ENCODE data around the gene WDR46.

WDR46 gene

DNA sequence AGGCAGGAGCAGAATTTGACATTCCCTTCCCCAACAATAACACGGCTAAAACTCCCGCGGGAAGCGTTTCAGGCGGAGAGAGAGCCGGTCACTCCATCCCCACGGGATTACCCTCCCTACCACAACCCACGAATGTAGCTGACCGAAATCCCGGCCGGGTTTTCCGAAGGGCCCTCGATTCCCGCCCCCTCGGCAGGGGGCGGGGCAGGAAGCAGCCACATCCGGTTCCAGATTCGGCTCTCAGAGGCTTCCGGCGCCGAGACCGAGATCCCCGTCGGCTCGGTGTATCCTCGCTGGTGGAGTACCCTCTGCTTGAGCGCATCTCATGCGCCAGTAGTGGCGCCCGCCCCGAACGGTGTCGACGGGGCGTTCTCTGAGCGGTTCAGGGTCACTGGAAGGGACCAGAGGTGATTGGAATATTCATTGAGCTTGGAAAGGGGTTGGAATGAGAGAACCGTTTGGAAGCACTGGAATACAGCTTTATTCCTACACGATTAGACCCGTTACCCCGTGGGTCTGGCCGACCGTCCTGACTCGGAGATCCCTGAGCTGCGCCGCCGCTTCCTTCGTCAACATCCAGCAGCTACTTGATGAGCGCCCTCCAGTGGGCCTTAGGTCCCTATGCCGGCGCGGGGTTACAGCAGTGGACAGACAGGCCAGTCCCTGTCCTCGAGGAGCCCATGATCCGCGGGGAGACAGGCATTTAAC is 10.4 kb upstream of the WDR46 start:
- no peaks in the 10 kb centered on the region for H3K9me3 Mint-ChIP-seq
- H3K27ac Mint-ChIP-seq, result peak overlapping the region; percentile 98
- DNase-seq (peak; percentile 96), ATAC-seq (peak; percentile 86)
- H3K4me3 Mint-ChIP-seq, result peak overlapping the region; percentile 93
- H3K27me3 Mint-ChIP-seq, result no peaks in the 10 kb centered on the region
- peaks cover 40% of the 10 kb centered on the region for H3K4me1 Mint-ChIP-seq
- H3K36me3 Mint-ChIP-seq (ENCODE audit: low read depth), result peaks cover 35% of the 10 kb centered on the region

DNA sequence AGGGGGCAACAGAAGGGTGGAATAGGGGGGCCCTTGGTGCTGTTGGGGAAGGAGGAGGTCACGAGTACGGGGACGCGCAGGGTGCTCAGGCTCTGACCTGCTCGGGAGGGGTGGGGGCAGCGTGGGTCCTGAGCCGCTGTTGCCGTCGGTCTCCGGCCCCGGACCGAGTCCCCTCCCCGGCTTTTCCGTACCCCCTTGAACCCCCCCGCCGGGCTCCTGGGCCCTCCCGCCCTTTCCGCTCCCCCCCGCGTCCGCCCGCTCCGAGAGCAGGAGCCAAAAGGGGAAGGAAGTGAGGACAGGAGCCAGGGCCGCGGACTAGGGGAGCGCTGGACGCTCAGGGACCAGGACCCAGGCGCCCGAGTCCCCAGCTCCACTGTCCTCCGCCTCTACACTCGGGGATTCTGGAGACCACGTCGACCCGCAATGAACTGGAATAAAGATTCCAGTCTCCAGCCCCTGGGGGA is 9.8 kb upstream of the WDR46 start, which contains the start of gene RGL2:
TSS of gene RGL2 (minus strand) at position 170 of the 464 bp plus-strand sequence. CDS start 332 bp downstream, outside the sequence.
- no peaks in the 10 kb centered on the region for H3K9me3 Mint-ChIP-seq
- H3K36me3 Mint-ChIP-seq (ENCODE audit: low read depth), result peaks cover 34% of the 10 kb centered on the region
- peak within 1 kb of the TSS; percentile 98 for H3K27ac Mint-ChIP-seq
- H3K4me1 Mint-ChIP-seq, result peaks cover 36% of the 10 kb centered on the region
- ATAC-seq, result peak; percentile 21
- H3K27me3 Mint-ChIP-seq, result no peaks in the 10 kb centered on the region
- peak within 1 kb of the TSS; percentile 93 for H3K4me3 Mint-ChIP-seq
- peak; percentile 69 for DNase-seq

DNA sequence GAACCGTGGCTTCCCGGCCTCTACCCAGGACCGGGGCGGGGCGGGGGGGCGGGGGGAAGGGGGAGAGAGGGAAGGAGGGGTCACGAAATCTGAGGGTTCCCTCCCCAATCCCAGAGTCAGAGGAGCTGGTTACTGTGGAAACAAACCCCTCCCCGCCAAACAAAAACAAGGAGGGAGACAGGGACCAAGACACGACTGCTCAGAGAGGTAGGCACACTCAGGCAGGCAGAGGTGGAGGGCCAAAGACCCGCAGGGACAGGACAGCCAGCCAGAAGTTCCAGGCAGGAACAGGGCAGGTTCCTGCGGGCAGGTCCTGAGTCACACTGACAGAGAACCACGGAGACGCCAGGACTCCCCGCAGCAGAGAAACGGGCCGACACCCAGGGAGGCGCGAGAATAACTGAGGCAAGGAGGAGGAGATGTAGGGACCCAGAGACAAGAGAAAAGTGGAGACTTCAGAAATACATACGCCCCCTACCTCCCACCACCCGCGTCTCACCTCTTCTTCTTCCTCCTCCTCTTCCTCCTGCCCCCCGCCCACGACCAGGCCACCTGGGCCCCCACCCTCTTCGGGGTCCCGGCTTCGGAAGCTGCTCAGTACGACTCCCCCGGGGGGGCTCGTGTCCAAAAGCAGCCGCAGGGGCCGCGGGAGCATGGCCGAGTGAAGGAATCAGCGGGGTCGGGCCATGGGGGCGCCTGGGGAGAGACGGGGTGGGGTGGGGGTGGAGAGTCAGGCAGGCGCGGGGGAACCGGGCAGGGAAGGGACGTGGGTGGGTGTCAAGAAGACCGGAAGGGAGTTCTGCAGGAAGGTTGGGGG is 9.1 kb upstream of the WDR46 start:
- peak overlapping the region; percentile 93 for H3K4me3 Mint-ChIP-seq
- H3K27me3 Mint-ChIP-seq, result no peaks in the 10 kb centered on the region
- H3K27ac Mint-ChIP-seq, result peak overlapping the region; percentile 98
- DNase-seq, result peak; percentile 66
- H3K4me1 Mint-ChIP-seq, result peaks cover 33% of the 10 kb centered on the region
- ATAC-seq, result peak; percentile 44
- H3K9me3 Mint-ChIP-seq, result no peaks in the 10 kb centered on the region
- H3K36me3 Mint-ChIP-seq (ENCODE audit: low read depth), result peaks cover 29% of the 10 kb centered on the region

DNA sequence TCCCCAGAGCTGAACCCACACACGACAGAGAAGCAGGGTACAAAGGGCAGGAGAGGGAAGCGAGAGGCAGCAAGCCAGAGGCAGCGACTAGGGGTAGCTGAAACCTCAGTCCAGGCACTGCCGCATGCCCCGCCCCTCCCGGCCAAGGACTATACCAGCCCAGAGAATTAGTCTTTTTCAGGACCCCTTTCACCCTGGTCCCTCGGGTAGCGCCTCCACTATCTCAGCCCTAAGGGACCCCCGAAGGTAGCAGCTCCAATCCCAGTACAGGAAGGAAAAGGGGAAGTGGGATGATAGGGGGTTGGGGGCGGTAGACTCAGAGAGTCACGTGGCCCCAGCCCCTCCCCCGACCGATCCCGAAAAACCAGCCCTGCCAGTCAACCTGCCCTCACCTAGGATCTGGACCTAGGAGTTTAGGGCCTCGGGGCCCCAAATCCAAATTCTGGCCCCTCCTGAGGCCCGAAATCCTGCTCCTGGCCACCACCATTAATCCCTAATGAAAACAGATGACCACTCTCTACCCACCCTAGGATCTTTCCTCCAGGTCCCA is 8.4 kb upstream of the WDR46 start:
- Mint-ChIP-seq H3K27ac (peak overlapping the region; percentile 59), H3K4me3 (peak overlapping the region; percentile 93), H3K36me3 (ENCODE audit: low read depth) (peaks cover 30% of the 10 kb centered on the region), H3K27me3 (no peaks in the 10 kb centered on the region), H3K9me3 (no peaks in the 10 kb centered on the region), H3K4me1 (peaks cover 34% of the 10 kb centered on the region)
- ATAC-seq (no peak), DNase-seq (no peak)

DNA sequence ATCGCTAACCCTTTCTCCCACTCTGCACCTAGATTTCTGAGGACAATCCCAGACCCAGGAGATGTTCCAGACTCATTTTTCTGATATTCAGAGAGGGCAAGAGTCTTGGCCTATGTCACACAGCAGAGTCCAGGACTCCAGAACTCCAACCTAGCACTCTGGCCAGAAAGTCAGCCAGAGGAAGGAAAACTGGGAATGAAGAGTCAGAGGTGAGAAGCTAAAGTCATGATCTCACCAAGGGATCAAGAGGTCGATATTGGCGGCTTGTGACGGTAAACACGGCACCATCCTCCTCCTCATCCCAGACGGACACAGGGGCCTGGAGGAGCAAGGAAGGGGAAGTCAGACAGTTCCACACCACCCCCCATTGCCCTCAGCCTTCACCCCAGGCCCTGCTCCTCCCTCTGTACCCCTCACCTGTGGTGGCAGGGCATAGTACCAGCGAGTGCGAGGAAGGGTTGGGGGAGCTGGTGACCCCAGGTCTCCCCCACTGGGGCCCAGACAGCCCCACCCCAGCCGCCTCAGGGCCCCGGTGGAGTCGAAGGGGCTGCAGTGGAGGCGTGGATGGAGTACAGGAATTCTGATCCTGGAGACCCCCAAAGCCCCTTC is 7.9 kb upstream of the WDR46 start:
- ATAC-seq (no peak), DNase-seq (no peak)
- no peaks in the 10 kb centered on the region for H3K9me3 Mint-ChIP-seq
- peaks cover 36% of the 10 kb centered on the region for H3K4me1 Mint-ChIP-seq
- no peaks in the 10 kb centered on the region for H3K27me3 Mint-ChIP-seq
- peaks cover 24% of the 10 kb centered on the region for H3K36me3 Mint-ChIP-seq (ENCODE audit: low read depth)
- H3K27ac Mint-ChIP-seq, result peak overlapping the region; percentile 59
- peak overlapping the region; percentile 93 for H3K4me3 Mint-ChIP-seq

DNA sequence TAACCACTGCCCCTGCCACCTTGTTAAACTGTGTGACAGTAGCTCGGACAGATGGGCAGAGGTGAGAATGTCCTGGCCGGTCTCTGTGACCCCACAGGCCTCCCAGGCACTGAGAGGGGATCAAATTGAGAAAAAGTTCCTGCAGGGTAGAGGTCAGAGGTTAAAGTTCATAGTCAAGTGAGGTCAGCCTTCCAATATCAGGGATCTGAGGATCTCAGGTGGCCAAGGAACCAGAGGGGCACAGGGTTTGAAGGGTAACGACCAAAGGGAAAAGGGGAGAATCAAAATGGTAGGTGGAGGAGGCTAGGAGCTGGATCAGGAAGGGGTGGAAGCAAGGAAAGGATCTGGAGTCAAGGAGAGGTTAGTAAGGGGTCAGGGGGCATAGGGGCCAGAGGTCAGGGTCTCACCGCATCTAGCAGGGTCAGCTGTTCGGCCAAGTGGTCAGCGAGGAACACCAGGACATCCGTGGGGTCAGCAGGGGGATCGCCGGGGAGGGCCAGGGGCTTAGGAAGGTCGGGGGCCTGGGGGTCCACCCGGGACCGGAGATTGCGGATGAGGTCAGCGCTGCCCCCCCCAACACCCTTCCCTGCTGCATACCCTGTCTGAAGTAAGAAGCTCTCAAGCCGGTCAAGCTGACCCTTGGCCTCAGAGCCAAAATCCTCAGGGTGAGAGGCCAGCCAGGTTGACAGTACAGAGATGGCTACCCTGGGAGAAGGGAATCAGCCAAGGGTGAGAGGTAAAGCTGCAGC is 6.8 kb upstream of the WDR46 start:
- Mint-ChIP-seq H3K4me3 (peak overlapping the region; percentile 25), H3K27me3 (no peaks in the 10 kb centered on the region), H3K9me3 (no peaks in the 10 kb centered on the region), H3K4me1 (peaks cover 37% of the 10 kb centered on the region), H3K36me3 (ENCODE audit: low read depth) (peaks cover 22% of the 10 kb centered on the region), H3K27ac (peak overlapping the region; percentile 10)
- no peak for DNase-seq
- no peak for ATAC-seq

DNA sequence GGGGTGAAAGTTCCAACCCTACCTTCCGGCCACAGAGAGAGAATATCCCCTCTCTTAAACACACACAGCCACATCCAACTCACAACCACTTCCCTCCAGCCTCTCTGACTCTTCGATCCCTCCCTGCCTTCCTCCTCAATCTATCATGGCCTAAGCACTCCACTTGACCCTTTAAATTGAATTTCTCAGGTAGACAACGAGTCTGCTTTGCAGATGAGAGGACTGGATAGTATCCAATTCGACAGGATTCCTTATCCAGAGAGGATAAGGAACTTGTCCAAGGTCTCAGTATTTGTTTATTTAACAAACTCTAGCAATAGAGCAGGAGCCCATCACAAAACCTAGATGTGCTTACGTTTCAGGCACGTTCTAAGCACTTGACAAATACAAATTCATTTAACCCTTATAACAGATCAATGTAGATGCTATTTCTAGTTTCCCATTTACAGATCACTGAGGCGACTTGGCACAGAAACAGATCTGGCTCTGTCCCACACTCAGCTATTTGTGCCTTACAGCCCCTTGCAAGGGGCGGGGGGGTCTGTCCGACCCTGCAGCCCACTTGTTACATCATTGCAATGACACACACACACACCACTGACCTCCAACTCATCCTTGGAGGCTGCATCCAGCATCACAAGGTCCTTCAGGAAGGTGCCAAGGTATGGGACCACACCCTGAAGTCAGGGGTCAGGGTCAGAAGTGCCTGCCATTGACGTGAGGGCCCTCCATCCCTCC is 5.2 kb upstream of the WDR46 start:
- Mint-ChIP-seq H3K36me3 (ENCODE audit: low read depth) (peaks cover 25% of the 10 kb centered on the region), H3K9me3 (no peaks in the 10 kb centered on the region), H3K27ac (no peak overlapping the region), H3K4me3 (no peak overlapping the region), H3K4me1 (peaks cover 36% of the 10 kb centered on the region), H3K27me3 (no peaks in the 10 kb centered on the region)
- DNase-seq (no peak), ATAC-seq (no peak)

DNA sequence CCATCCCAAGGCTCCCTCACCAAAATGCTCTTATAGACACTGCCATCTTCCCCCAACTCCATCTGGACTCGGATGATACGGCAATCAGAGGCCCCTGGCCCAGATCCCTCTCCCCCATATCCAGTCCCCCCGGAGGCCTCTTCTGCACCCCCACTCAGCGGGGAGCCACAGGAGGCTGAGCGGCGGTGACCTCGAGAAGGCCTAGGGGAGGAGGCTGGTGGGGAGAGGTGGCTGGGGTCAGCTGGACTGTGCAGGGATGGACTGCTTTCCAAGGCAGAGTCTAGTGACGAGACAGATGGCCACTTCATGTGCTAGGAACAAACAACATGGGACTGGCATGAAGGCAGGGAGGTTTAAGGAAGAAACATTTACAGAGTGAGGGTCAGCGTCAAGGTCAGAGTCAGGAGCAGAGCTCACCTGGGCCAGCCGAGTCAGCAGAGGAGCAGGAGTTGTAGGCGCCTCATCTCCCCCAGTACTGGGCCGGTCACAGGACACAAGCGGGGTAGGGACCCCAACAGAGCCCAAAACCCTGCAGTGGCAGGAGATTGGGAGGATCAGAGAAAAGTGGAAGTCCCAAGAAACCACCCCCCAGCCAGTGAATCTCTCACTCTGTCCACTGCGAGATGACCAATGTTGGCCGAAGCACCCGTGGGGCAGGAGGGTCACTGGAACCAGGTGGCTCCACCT is 4.1 kb upstream of the WDR46 start:
- Mint-ChIP-seq H3K27ac (no peak overlapping the region), H3K36me3 (ENCODE audit: low read depth) (peaks cover 26% of the 10 kb centered on the region), H3K4me1 (peaks cover 38% of the 10 kb centered on the region), H3K9me3 (no peaks in the 10 kb centered on the region), H3K4me3 (no peak overlapping the region), H3K27me3 (no peaks in the 10 kb centered on the region)
- ATAC-seq (no peak), DNase-seq (no peak)

DNA sequence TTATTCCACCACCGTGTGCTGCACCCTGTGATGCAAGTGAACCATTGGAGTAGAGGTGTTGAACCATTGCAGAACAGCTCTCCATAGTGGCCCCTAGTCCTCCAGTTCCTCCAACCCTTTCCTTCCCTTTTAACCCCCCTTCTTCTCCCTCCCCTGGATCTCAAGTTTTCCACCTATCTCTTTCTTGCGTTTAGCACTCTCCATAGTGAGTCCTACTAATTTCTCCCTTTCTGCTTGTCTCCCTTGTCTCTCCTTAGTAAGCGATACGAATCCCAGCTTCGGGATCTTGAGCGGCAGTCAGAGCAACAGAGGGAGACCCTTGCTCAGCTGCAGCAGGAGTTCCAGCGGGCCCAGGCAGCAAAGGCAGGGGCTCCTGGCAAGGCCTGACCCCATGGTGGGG is 1.4 kb upstream of the WDR46 start:
- ATAC-seq (no peak), DNase-seq (no peak)
- peaks cover 43% of the 10 kb centered on the region for H3K36me3 Mint-ChIP-seq (ENCODE audit: low read depth)
- no peaks in the 10 kb centered on the region for H3K9me3 Mint-ChIP-seq
- peak overlapping the region; percentile 97 for H3K4me3 Mint-ChIP-seq
- H3K27me3 Mint-ChIP-seq, result no peaks in the 10 kb centered on the region
- H3K27ac Mint-ChIP-seq, result peak overlapping the region; percentile 96
- H3K4me1 Mint-ChIP-seq, result peaks cover 45% of the 10 kb centered on the region

DNA sequence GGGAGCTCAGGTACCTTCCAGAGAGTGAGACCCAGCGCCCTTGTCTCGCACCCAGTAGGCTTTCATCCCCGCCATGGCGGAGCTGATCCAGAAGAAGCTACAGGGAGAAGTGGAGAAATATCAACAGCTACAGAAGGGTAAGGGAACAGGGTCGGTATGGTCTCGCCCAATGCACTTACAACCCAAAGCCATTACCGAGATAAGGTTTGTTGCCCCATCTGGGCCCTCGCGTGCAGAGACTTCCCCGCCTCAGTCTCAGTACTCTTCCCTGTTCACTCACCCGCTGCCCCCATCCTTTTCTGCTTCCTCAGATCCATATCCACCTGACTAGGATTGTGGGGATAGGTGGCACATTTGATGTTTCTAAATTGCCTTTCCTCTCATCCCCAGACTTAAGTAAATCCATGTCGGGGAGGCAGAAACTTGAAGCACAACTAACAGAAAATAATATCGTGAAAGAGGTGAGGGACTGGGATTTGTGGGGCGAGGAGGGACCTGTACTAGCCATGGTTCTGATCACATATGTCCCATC is 811 bp upstream of the WDR46 start:
- peaks cover 45% of the 10 kb centered on the region for H3K36me3 Mint-ChIP-seq (ENCODE audit: low read depth)
- DNase-seq (no peak), ATAC-seq (no peak)
- H3K4me3 Mint-ChIP-seq, result peak overlapping the region; percentile 97
- H3K9me3 Mint-ChIP-seq, result no peaks in the 10 kb centered on the region
- no peaks in the 10 kb centered on the region for H3K27me3 Mint-ChIP-seq
- H3K27ac Mint-ChIP-seq, result peak overlapping the region; percentile 96
- peaks cover 45% of the 10 kb centered on the region for H3K4me1 Mint-ChIP-seq

DNA sequence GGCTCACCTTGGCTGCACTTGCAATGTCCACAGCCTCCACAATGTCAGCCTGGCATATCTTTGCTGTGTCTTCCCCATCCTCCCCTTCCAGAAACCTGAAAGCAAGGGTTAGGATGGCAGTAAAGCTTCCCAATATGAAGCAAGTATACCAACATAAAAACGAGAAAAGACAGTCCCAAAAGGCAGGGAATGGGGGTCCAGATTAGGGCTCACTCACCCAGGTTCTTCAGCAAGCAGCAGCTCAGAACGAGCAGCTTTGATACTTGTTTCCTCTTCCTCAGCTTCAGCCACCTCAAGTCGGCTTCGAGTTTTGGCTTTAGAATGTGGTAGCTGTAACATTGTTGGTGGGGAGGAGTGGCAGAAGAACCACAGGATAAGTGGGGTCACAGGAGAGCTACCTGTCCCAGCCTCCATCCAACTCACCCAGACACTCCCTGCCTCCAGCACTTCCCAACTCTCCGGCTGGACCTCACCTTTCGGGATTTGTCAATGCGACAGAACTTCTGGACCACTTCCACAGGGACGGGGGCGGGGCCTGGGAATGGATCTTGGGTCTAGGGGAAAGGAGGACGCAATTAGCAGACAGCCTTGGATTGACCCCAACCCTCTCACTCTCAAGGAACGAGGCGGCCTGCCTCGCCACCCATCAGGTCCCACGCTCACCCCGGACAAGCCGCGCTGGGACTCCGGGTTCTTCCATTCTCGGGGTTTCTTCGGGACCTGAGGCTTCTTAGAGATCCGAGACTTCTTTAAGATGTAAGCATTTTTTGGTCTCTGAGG is 708 bp downstream of the WDR46 start:
- peaks cover 45% of the 10 kb centered on the region for H3K4me1 Mint-ChIP-seq
- H3K4me3 Mint-ChIP-seq, result peak overlapping the region; percentile 97
- no peak for DNase-seq
- H3K27ac Mint-ChIP-seq, result peak overlapping the region; percentile 96
- no peaks in the 10 kb centered on the region for H3K9me3 Mint-ChIP-seq
- H3K36me3 Mint-ChIP-seq (ENCODE audit: low read depth), result peaks cover 44% of the 10 kb centered on the region
- H3K27me3 Mint-ChIP-seq, result no peaks in the 10 kb centered on the region
- ATAC-seq, result no peak

All from activated naive CD8-positive, alpha-beta T cell treated with anti-CD3 and anti-CD28 coated beads, Interleukin-2, amount 50 U/mL, for 24 hours (primary cell).